Gastroesophageal sphincter (tissue), 4 donors: ENCODE data around the gene PNPLA3. TPM values are rescaled to one million over a fixed set of nuclear protein-coding genes. Genes with fewer than 3 reads are reported as not detected.
"Not testable (repeated sequence)": the region's sequence is repeated elsewhere in the genome, so short reads cannot be mapped to it uniquely, and the experiment has no call there.

Experiments
- ATAC-seq: fragments of 150-250 bp; one replicate; pipeline ENCODE4 v1.9.1; 2016; ENCODE audit warnings: mild to moderate bottlenecking, moderate library complexity
- H3K27ac ChIP-seq, 4 donors: fragments of 200-600 bp; sonication (generic) in 3 of 4; 1 replicate in 3 of 4; 2 replicates in 1 of 4; pipeline ENCODE4 v1.5.1; 2016 to 2019
- H3K27me3 ChIP-seq: fragments of 200-600 bp; sonication (generic); one replicate; pipeline ENCODE4 v1.5.1; 2019
- H3K36me3 ChIP-seq, 2 donors: fragments of 200-600 bp; sonication (generic); one replicate each; pipeline ENCODE4 v1.5.1; 2019; ENCODE audit warnings: control low read depth in 1 of 2
- H3K4me1 ChIP-seq, 3 donors: fragments of 200-600 bp; sonication (generic); 1 replicate in 2 of 3; 2 replicates in 1 of 3; pipeline ENCODE4 v1.5.1; 2016 to 2019; ENCODE audit warnings: control low read depth in 2 of 3
- H3K4me3 ChIP-seq, 2 donors: fragments of 200-600 bp; sonication (generic); one replicate each; pipeline ENCODE4 v1.5.1; 2019; ENCODE audit warnings: mild to moderate bottlenecking in 1 of 2, moderate library complexity in 1 of 2
- H3K9me3 ChIP-seq, 3 donors: fragments of 200-600 bp; sonication (generic); one replicate each; pipeline ENCODE4 v1.5.1; 2017 to 2019; ENCODE audit warnings: control low read depth in 2 of 3
- CTCF ChIP-seq, 4 experiments: fragments of 200-600 bp in 2 of 4; fragments of 450-650 bp in 2 of 4; sonication (generic) in 1 of 4; IDR thresholded peaks; one replicate each; pipeline ENCODE4 v1.5.1; 2017 to 2019; ENCODE audit warnings: antibody characterized with exemption in 4 of 4, mild to moderate bottlenecking in 2 of 4, moderate library complexity in 2 of 4
- EP300 ChIP-seq: sonication (generic); formaldehyde crosslinking; IDR thresholded peaks from one replicate; pipeline ENCODE4 v1.6.1; 2017; ENCODE audit warnings: antibody characterized with exemption, mild to moderate bottlenecking
- POLR2A ChIP-seq, 2 donors: fragments of 450-650 bp; IDR thresholded peaks; one replicate each; pipeline ENCODE4 v1.6.1; 2017; ENCODE audit warnings: antibody characterized with exemption in 2 of 2, mild to moderate bottlenecking in 2 of 2, moderate library complexity in 1 of 2
- POLR2AphosphoS5 ChIP-seq: sonication (generic); formaldehyde crosslinking; IDR thresholded peaks from one replicate; pipeline ENCODE4 v1.6.1; 2017; ENCODE audit warnings: antibody characterized with exemption
- WGBS, 2 donors: methylation state at CpG; one replicate each; pipeline ENCODE4 v1.1.5; 2018; ENCODE audit warnings: low coverage in 1 of 2; 5-methylcytosine and 5-hydroxymethylcytosine counted together
- total RNA-seq, 4 donors: library from RNA; depleted of rRNA; stranded (reverse); fragments of >200 nt; gene quantifications; one replicate each; pipeline ENCODE4 v1.1.0, GENCODE V29; 2016

PNPLA3 gene
- total RNA-seq, 4 donors from 2014 or later, result not detected

GRCh38 chr22:43901976-43902643 is 21.5 kb upstream of the PNPLA3 start:
- H3K36me3 ChIP-seq, result no peaks in the 10 kb centered on the region
- no peaks in the 10 kb centered on the region for H3K9me3 ChIP-seq
- TF ChIP-seq POLR2AphosphoS5 (no peak), POLR2A (IDR thresholded peaks at IDR 0.05) (no peak), CTCF (IDR thresholded peaks at IDR 0.05) (no peak), EP300 (no peak)
- H3K4me1 ChIP-seq, result no peaks in the 10 kb centered on the region
- H3K27me3 ChIP-seq, result peaks cover 60% of the 10 kb centered on the region
- no peak overlapping the region for H3K27ac ChIP-seq
- no peak overlapping the region for H3K4me3 ChIP-seq
- no peak for ATAC-seq
- 13 to 60% methylated on average over 1 of the region's 5 CpGs for WGBS, 2 donors

GRCh38 chr22:43903033-43903432 is 20.6 kb upstream of the PNPLA3 start:
- ATAC-seq, H3K4me3 ChIP-seq, H3K4me1 ChIP-seq, H3K9me3 ChIP-seq, H3K36me3 ChIP-seq, H3K27ac ChIP-seq: not testable (repeated sequence)
- 67 to 78% methylated on average over 5 to 8 of the region's 12 CpGs for WGBS, 2 donors
- peaks cover 68% of the 10 kb centered on the region for H3K27me3 ChIP-seq

- not testable (repeated sequence) for ATAC-seq, H3K36me3 ChIP-seq, H3K9me3 ChIP-seq, H3K4me3 ChIP-seq, H3K4me1 ChIP-seq, H3K27ac ChIP-seq
- 6% methylated on average over 2 of the region's 12 CpGs; no CpG with 5 or more reads in 1 of the 2 donors for WGBS, 2 donors
- H3K27me3 ChIP-seq, result peaks cover 72% of the 10 kb centered on the region
These were observed 19.2 kb upstream of the PNPLA3 start for GRCh38 chr22:43904412-43904811.

GRCh38 chr22:43905681-43906080 is 17.9 kb upstream of the PNPLA3 start:
- Histone ChIP-seq H3K4me3 (no peak overlapping the region), H3K27me3 (peaks cover 73% of the 10 kb centered on the region), H3K9me3 (no peaks in the 10 kb centered on the region), H3K27ac (no peak overlapping the region), H3K4me1 (no peaks in the 10 kb centered on the region), H3K36me3 (no peaks in the 10 kb centered on the region)
- no peak for ATAC-seq
- TF ChIP-seq EP300 (no peak), CTCF (IDR thresholded peaks at IDR 0.05) (no peak), POLR2A (IDR thresholded peaks at IDR 0.05) (no peak), POLR2AphosphoS5 (no peak)
- WGBS, 2 donors, result 13 to 29% methylated on average over 2 to 3 of the region's 7 CpGs

- no peak for ATAC-seq
- no peaks in the 10 kb centered on the region for H3K9me3 ChIP-seq
- H3K4me3 ChIP-seq, result no peak overlapping the region
- no peaks in the 10 kb centered on the region for H3K4me1 ChIP-seq
- H3K36me3 ChIP-seq, result no peaks in the 10 kb centered on the region
- 50 to 80% methylated on average over 1 of the region's 1 CpG for WGBS, 2 donors
- no peak for TF ChIP-seq POLR2A (IDR thresholded peaks at IDR 0.05)
- TF ChIP-seq POLR2AphosphoS5, result no peak
- no peak for TF ChIP-seq EP300
- no peak for TF ChIP-seq CTCF (IDR thresholded peaks at IDR 0.05)
- no peak overlapping the region for H3K27ac ChIP-seq
- H3K27me3 ChIP-seq, result peaks cover 63% of the 10 kb centered on the region
These were observed 13.9 kb upstream of the PNPLA3 start for GRCh38 chr22:43909708-43910107.

GRCh38 chr22:43910178-43910695 is 13.4 kb upstream of the PNPLA3 start:
- TF ChIP-seq EP300 (no peak), CTCF (IDR thresholded peaks at IDR 0.05) (no peak), POLR2A (IDR thresholded peaks at IDR 0.05) (no peak)
- no peaks in the 10 kb centered on the region for H3K36me3 ChIP-seq
- 38 to 56% methylated on average over 4 to 6 of the region's 6 CpGs for WGBS, 2 donors
- no peak overlapping the region for H3K27ac ChIP-seq
- H3K4me3 ChIP-seq, result no peak overlapping the region
- peaks cover 63% of the 10 kb centered on the region for H3K27me3 ChIP-seq
- no peaks in the 10 kb centered on the region for H3K9me3 ChIP-seq
- ATAC-seq, result no peak
- H3K4me1 ChIP-seq, result no peaks in the 10 kb centered on the region
